Fibroblast of skin of abdomen (primary cell): ENCODE data around the gene ARID4B.

Experiments
- DNase-seq: peaks from one replicate; pipeline ENCODE4 v3.0.0-alpha.2; 2013

ARID4B gene

DNA sequence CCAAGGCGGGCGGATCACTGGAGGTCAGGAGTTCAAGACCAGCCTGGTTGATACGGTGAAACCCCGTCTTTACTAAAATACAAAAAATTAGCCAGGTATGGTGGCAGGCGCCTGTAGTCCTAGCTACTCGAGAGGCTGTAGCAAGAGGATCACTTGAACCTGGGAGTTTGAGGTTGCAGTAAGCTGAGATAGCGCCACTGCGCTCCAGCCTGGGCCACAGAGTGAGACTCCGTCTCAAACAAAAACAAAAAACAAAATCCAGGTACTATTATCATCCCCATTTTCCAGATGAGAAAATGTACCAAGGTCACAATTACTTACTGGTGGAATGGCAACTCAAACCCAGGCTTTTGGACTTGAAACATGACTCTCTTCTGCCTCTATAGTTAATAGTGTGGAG lies 203.9 kb downstream of the ARID4B start:
- DNase-seq, result no peak

DNA sequence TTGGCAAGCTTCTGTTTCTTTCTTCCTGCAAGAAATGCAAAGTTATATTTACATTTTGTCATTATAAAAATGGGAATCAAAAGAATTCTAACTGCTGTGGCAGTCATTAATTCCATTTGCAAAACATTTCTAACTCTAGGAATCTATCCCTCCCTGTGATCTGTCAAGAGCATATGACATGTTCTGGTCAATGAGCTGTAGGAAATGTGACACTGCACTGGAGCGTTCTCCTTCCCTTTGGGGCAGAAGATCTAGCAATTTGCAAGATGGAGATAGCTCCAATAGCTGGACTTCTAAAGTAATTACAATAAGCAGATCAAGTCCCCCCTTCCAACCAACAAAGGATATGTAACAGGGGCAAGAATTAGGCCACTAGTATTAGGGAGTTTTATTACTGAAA lies 205.6 kb downstream of the ARID4B start:
- no peak for DNase-seq
